ENCODE data around the gene ALAS1.

ALAS1 gene

DNA sequence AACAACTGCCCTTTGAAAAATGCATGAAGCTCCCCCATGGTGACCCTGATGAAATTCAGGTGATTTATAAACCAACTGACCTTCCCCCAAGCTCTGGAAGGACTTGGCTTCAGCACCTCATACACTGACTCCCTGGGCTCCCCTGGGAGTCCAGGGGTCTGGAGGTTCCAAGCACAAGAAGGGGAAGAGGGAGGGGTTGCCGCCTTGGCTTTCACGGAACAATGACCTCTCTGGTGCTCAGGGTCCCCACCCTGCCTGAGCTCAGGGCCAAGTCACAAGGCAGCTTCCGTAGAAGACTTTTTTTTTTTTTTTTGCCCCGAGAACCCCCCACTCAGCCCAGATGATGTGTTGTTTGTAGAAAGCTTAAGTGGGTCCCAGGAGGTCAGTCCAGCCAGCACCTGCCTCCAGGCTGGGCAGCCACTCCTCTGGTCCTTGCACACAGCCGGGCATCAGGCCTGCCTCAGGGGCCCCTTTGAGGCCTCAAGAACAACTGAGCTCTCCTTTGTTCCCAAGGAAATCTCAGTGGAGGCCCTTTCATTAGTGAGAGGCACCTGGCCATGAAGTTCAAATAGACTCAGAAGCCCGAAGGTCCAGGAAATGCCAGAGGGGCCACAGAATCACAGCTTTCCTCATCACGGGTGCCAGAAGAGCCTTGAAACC is 14.0 kb upstream of the ALAS1 start:
- no peak overlapping the region for H3K4me3 ChIP-seq (replicated peaks in 1 of 2; ENCODE audit: low read depth in 2 of 2, low read length in 2 of 2)
- no peak for DNase-seq (ENCODE audit: low read depth in 2 of 2)
- TF ChIP-seq, protein P1, sequence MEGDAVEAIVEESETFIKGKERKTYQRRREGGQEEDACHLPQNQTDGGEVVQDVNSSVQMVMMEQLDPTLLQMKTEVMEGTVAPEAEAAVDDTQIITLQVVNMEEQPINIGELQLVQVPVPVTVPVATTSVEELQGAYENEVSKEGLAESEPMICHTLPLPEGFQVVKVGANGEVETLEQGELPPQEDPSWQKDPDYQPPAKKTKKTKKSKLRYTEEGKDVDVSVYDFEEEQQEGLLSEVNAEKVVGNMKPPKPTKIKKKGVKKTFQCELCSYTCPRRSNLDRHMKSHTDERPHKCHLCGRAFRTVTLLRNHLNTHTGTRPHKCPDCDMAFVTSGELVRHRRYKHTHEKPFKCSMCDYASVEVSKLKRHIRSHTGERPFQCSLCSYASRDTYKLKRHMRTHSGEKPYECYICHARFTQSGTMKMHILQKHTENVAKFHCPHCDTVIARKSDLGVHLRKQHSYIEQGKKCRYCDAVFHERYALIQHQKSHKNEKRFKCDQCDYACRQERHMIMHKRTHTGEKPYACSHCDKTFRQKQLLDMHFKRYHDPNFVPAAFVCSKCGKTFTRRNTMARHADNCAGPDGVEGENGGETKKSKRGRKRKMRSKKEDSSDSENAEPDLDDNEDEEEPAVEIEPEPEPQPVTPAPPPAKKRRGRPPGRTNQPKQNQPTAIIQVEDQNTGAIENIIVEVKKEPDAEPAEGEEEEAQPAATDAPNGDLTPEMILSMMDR (IDR thresholded peaks at IDR 0.05; ENCODE audit: low read depth, low read length), result no peak

GRCh38 chr3:52184690-52185089 is 13.3 kb upstream of the ALAS1 start:
- TF ChIP-seq, protein P1 (IDR thresholded peaks at IDR 0.05; ENCODE audit: low read depth, low read length), result no peak
- H3K4me3 ChIP-seq (replicated peaks in 1 of 2; ENCODE audit: low read depth in 2 of 2, low read length in 2 of 2), result no peak overlapping the region
- no peak for DNase-seq (ENCODE audit: low read depth in 2 of 2)

DNA sequence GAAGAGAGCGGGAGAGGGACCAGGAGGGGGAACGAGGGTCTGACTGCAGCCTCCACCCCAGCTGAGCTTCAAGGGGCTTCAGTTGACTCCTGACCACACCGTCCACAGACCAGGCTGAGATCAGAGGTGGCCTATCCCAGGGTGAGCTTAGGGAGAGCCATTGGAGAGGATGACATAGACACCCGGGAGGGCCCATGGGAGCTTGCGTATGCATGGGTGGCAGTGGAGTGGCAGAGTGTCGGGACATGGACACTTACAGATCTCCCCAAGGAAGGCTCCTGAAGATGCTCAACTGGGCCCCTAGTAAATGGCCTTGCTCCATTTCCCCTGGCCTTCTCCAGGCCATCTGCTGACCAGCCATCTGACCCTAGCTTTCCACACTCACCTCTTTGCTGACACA is 12.6 kb upstream of the ALAS1 start:
- no peak for DNase-seq (ENCODE audit: low read depth in 2 of 2)
- H3K4me3 ChIP-seq (replicated peaks in 1 of 2; ENCODE audit: low read depth in 2 of 2, low read length in 2 of 2), result no peak overlapping the region
- TF ChIP-seq, protein P1 (IDR thresholded peaks at IDR 0.05; ENCODE audit: low read depth, low read length), result no peak

DNA sequence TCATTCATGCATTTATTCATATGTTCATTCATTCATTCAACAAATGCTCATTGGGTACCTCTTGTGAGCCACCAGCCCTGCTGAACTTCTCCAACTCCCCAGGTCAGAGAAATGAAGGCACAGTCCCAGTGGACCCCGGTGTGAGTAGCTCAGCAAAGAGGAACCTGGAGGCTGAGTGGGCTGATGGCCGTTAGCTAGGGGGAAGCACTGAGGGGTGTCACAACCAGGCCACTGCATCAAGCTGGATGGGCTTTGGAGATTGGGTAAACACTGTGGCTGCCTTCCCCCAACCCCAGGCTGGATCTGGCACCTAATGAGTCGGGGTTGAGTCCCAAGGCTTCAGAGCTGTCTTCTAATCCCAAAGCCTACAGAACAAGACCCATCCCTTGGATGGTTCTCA is 12.1 kb upstream of the ALAS1 start:
- DNase-seq (ENCODE audit: low read depth in 2 of 2), result no peak
- TF ChIP-seq, protein P1 (IDR thresholded peaks at IDR 0.05; ENCODE audit: low read depth, low read length), result no peak
- H3K4me3 ChIP-seq (replicated peaks in 1 of 2; ENCODE audit: low read depth in 2 of 2, low read length in 2 of 2), result no peak overlapping the region

- DNase-seq (ENCODE audit: low read depth in 2 of 2), result no peak
- H3K4me3 ChIP-seq (replicated peaks in 1 of 2; ENCODE audit: low read depth in 2 of 2, low read length in 2 of 2), result no peak overlapping the region
Observed at GRCh38 chr3:52186729-52187128, 11.2 kb upstream of the ALAS1 start.

DNA sequence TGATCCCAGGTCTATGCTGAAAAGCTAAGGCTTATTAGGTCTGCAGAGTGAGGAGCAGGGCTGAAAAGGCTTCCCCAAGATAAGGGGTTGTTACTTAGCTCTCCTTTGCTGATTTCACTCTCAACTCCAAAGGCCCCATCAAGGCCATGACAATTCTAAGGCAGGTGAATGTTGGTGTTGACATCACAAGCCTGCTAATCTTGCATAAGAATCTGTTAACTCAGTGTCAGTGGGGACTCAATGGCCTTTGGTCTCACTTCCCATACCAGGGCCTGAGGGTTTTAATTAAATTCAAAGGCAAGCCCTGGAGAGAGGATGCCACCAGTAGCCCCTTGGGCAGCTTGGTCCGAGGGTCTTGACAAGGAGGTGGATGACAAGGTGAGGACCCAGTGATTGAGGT is 9.4 kb upstream of the ALAS1 start:
- no peak overlapping the region for H3K4me3 ChIP-seq (replicated peaks in 1 of 2; ENCODE audit: low read depth in 2 of 2, low read length in 2 of 2)
- TF ChIP-seq, protein P1 (IDR thresholded peaks at IDR 0.05; ENCODE audit: low read depth, low read length), result no peak
- DNase-seq (ENCODE audit: low read depth in 2 of 2), result no peak

More at GRCh38 chr3:52186729-52187128, 11.2 kb upstream of the ALAS1 start:
- TF ChIP-seq, protein P1 (IDR thresholded peaks at IDR 0.05; ENCODE audit: low read depth, low read length), result no peak

Data from cardiac fibroblast (primary cell).